K562 (cell line): ENCODE measurements around the gene COL13A1.

ENCODE experiments used
- CHD2 ChIP-seq: IDR thresholded peaks from 2 replicates; pipeline ENCODE4 v1.6.1; 2011; ENCODE audit warnings: low read depth, low read length
- EP300 ChIP-seq: IDR thresholded peaks from 2 replicates; pipeline ENCODE4 v1.6.1; 2012; ENCODE audit warnings: low read length, improper control_type of control experiment
- GATA2 ChIP-seq: sonication (generic); formaldehyde crosslinking; IDR thresholded peaks from 2 replicates; pipeline ENCODE4 v1.4.0; 2020; ENCODE audit warnings: mild to moderate bottlenecking, missing genetic modification reagents
- JUNB ChIP-seq: fragments of 450-650 bp; formaldehyde crosslinking; conservative IDR thresholded peaks from 2 replicates; pipeline ENCODE4 v1.4.0; 2020; ENCODE audit warnings: mild to moderate bottlenecking
- NCOA1 ChIP-seq: fragments of 450-650 bp; IDR thresholded peaks from 2 replicates; pipeline ENCODE4 v1.6.1; 2016; ENCODE audit warnings: low read depth
- PCBP1 ChIP-seq: fragments of 200-400 bp; formaldehyde crosslinking; IDR thresholded peaks from 2 replicates; pipeline ENCODE4 v1.6.1; 2018; ENCODE audit warnings: mild to moderate bottlenecking, low read depth, low read length; ENCODE audit not compliant: poor library complexity, severe bottlenecking
- TF ChIP-seq, protein P1 (sequence below): fragments of 450-650 bp; formaldehyde crosslinking; IDR thresholded peaks from 2 replicates; pipeline ENCODE4 v1.4.0; 2022; ENCODE audit warnings: missing genetic modification characterization
- TF ChIP-seq, protein P2 (sequence below), 2 experiments: fragments of 450-650 bp in 1 of 2; sonication (generic) in 1 of 2; formaldehyde crosslinking in 1 of 2; IDR thresholded peaks in 1 of 2; conservative IDR thresholded peaks in 1 of 2; 2 replicates each; pipeline versions ENCODE4 v1.6.1 to v1.8.1; 2016 to 2023; ENCODE audit warnings: mild to moderate bottlenecking in 2 of 2, moderate library complexity in 2 of 2, inconsistent platforms in 1 of 2, missing genetic modification reagents in 1 of 2
- TF ChIP-seq, protein P3 (sequence below): sonication (generic); formaldehyde crosslinking; IDR thresholded peaks from 2 replicates; pipeline ENCODE4 v1.8.0; 2023; ENCODE audit warnings: missing genetic modification reagents, mild to moderate bottlenecking, borderline replicate concordance

- TF ChIP-seq PCBP1 = no peak
- no peak for TF ChIP-seq JUNB
- no peak for TF ChIP-seq NCOA1
- TF ChIP-seq CHD2 = no peak
- no peak for TF ChIP-seq EP300
- no peak for TF ChIP-seq GATA2
- TF ChIP-seq, protein P1, sequence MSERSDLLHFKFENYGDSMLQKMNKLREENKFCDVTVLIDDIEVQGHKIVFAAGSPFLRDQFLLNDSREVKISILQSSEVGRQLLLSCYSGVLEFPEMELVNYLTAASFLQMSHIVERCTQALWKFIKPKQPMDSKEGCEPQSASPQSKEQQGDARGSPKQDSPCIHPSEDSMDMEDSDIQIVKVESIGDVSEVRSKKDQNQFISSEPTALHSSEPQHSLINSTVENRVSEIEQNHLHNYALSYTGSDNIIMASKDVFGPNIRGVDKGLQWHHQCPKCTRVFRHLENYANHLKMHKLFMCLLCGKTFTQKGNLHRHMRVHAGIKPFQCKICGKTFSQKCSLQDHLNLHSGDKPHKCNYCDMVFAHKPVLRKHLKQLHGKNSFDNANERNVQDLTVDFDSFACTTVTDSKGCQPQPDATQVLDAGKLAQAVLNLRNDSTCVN (CRISPR knock-in tag) = no peak
- TF ChIP-seq, protein P2, sequence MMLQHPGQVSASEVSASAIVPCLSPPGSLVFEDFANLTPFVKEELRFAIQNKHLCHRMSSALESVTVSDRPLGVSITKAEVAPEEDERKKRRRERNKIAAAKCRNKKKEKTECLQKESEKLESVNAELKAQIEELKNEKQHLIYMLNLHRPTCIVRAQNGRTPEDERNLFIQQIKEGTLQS (IDR thresholded peaks at IDR 0.05) = no peak
- TF ChIP-seq, protein P2 (CRISPR knock-in tag; conservative IDR thresholded peaks at IDR 0.05) = no peak
- TF ChIP-seq, protein P3, sequence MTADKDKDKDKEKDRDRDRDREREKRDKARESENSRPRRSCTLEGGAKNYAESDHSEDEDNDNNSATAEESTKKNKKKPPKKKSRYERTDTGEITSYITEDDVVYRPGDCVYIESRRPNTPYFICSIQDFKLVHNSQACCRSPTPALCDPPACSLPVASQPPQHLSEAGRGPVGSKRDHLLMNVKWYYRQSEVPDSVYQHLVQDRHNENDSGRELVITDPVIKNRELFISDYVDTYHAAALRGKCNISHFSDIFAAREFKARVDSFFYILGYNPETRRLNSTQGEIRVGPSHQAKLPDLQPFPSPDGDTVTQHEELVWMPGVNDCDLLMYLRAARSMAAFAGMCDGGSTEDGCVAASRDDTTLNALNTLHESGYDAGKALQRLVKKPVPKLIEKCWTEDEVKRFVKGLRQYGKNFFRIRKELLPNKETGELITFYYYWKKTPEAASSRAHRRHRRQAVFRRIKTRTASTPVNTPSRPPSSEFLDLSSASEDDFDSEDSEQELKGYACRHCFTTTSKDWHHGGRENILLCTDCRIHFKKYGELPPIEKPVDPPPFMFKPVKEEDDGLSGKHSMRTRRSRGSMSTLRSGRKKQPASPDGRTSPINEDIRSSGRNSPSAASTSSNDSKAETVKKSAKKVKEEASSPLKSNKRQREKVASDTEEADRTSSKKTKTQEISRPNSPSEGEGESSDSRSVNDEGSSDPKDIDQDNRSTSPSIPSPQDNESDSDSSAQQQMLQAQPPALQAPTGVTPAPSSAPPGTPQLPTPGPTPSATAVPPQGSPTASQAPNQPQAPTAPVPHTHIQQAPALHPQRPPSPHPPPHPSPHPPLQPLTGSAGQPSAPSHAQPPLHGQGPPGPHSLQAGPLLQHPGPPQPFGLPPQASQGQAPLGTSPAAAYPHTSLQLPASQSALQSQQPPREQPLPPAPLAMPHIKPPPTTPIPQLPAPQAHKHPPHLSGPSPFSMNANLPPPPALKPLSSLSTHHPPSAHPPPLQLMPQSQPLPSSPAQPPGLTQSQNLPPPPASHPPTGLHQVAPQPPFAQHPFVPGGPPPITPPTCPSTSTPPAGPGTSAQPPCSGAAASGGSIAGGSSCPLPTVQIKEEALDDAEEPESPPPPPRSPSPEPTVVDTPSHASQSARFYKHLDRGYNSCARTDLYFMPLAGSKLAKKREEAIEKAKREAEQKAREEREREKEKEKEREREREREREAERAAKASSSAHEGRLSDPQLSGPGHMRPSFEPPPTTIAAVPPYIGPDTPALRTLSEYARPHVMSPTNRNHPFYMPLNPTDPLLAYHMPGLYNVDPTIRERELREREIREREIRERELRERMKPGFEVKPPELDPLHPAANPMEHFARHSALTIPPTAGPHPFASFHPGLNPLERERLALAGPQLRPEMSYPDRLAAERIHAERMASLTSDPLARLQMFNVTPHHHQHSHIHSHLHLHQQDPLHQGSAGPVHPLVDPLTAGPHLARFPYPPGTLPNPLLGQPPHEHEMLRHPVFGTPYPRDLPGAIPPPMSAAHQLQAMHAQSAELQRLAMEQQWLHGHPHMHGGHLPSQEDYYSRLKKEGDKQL (CRISPR knock-in tag) = no peak
Measured at GRCh38 chr10:69847458-69847857, 45.8 kb downstream of the COL13A1 start.
